Lower lobe of right lung (tissue), 2 donors: ENCODE data around the gene DENND4A. TPM values are rescaled to one million over a fixed set of nuclear protein-coding genes. Genes with fewer than 3 reads are reported as not detected.

Experiments used
- ATAC-seq, 2 donors: fragments of 200-7000 bp; cut with Tn5 transposase; one replicate each; pipeline ENCODE4 v1.9.1; 2020 to 2022; ENCODE audit warnings: mild to moderate bottlenecking in 2 of 2, moderate library complexity in 2 of 2
- DNase-seq: peaks from one replicate; pipeline ENCODE4 v3.0.0-alpha.2; 2020
- H3K27ac ChIP-seq: fragments of 200-600 bp; one replicate; pipeline ENCODE4 v1.8.0; 2022
- H3K27me3 ChIP-seq: fragments of 200-600 bp; one replicate; pipeline ENCODE4 v1.8.0; 2022; ENCODE audit warnings: low read depth
- H3K36me3 ChIP-seq: fragments of 200-600 bp; one replicate; pipeline ENCODE4 v1.8.0; 2022; ENCODE audit warnings: mild to moderate bottlenecking
- H3K4me1 ChIP-seq: fragments of 200-600 bp; one replicate; pipeline ENCODE4 v1.8.0; 2022
- H3K4me3 ChIP-seq: fragments of 200-600 bp; one replicate; pipeline ENCODE4 v1.8.0; 2022; ENCODE audit warnings: mild to moderate bottlenecking
- H3K9me3 ChIP-seq: fragments of 200-600 bp; one replicate; pipeline ENCODE4 v1.8.0; 2022
- CTCF ChIP-seq: fragments of 200-600 bp; IDR thresholded peaks from one replicate; pipeline ENCODE4 v1.8.0; 2022; ENCODE audit warnings: antibody characterized with exemption, mild to moderate bottlenecking
- intact Hi-C: fragments of 100-400 bp; cut with DNase I; formaldehyde crosslinking; loops from one replicate; pipeline ENCODE4 v1.11.0; 2022
- total RNA-seq: library from RNA; stranded (reverse); fragmentation: NEBNext Ultra II Directional; extraction: Animal tissue kit (Norgen Biotek cat#: 25700); gene quantifications from one replicate; pipeline ENCODE4 v1.2.1, GENCODE V29; 2021
- donor health status: DM: no; HTN: yes; CAD: no; lungs with severe emphysema.

DENND4A gene
- total RNA-seq, 1 donor from 2014 or later, result 34.6 TPM

GRCh38 chr15:65638109-65638508, 154.0 kb downstream of the DENND4A start:
- intact Hi-C loops, result no loop called here

GRCh38 chr15:65634356-65634755, 157.7 kb downstream of the DENND4A start:
- H3K9me3 ChIP-seq, result no peaks in the 10 kb centered on the region
- no peaks in the 10 kb centered on the region for H3K36me3 ChIP-seq
- H3K4me1 ChIP-seq, result peaks cover 6% of the 10 kb centered on the region
- TF ChIP-seq CTCF, result no peak
- DNase-seq (no peak), ATAC-seq (no peak)
- no peaks in the 10 kb centered on the region for H3K27me3 ChIP-seq
- intact Hi-C loops, result no loop called here
- H3K27ac ChIP-seq, result no peak overlapping the region
- H3K4me3 ChIP-seq, result no peak overlapping the region

More at GRCh38 chr15:65638109-65638508, 154.0 kb downstream of the DENND4A start:
- Histone ChIP-seq H3K9me3 (no peaks in the 10 kb centered on the region), H3K27me3 (no peaks in the 10 kb centered on the region), H3K36me3 (no peaks in the 10 kb centered on the region), H3K4me1 (peaks cover 11% of the 10 kb centered on the region), H3K4me3 (no peak overlapping the region), H3K27ac (no peak overlapping the region)
- ATAC-seq (no peak), DNase-seq (no peak)
- TF ChIP-seq CTCF, result no peak

GRCh38 chr15:65633752-65634151, 158.3 kb downstream of the DENND4A start:
- no peaks in the 10 kb centered on the region for H3K27me3 ChIP-seq
- H3K36me3 ChIP-seq, result no peaks in the 10 kb centered on the region
- H3K9me3 ChIP-seq, result no peaks in the 10 kb centered on the region
- no peak for TF ChIP-seq CTCF
- H3K4me3 ChIP-seq, result no peak overlapping the region
- intact Hi-C loops, result no loop called here
- H3K27ac ChIP-seq, result no peak overlapping the region
- ATAC-seq (no peak), DNase-seq (no peak)
- H3K4me1 ChIP-seq, result peaks cover 5% of the 10 kb centered on the region

- H3K27ac ChIP-seq, result no peak overlapping the region
- ATAC-seq, result no peak
- no peak for TF ChIP-seq CTCF
- H3K4me1 ChIP-seq, result no peaks in the 10 kb centered on the region
- no peak overlapping the region for H3K4me3 ChIP-seq
- no peaks in the 10 kb centered on the region for H3K27me3 ChIP-seq
- no peaks in the 10 kb centered on the region for H3K36me3 ChIP-seq
- H3K9me3 ChIP-seq, result no peaks in the 10 kb centered on the region
- no peak for DNase-seq
- intact Hi-C loops, result no loop called here
These were observed 159.2 kb downstream of the DENND4A start for GRCh38 chr15:65632780-65633375.

GRCh38 chr15:65631503-65631902, 160.6 kb downstream of the DENND4A start:
- Histone ChIP-seq H3K36me3 (no peaks in the 10 kb centered on the region), H3K27ac (no peak overlapping the region), H3K9me3 (no peaks in the 10 kb centered on the region), H3K4me1 (no peaks in the 10 kb centered on the region), H3K27me3 (no peaks in the 10 kb centered on the region), H3K4me3 (no peak overlapping the region)
- no peak for TF ChIP-seq CTCF
- ATAC-seq (no peak), DNase-seq (no peak)
- intact Hi-C loops, result no loop called here
